ENCODE data around the gene STX19. TPM values are rescaled to one million over a fixed set of nuclear protein-coding genes. Genes with fewer than 3 reads are reported as not detected.
A peak's percentile ranks its signal among the peaks of the same experiment; 100 is the strongest.
"Not testable (repeated sequence)": the region's sequence is repeated elsewhere in the genome, so short reads cannot be mapped to it uniquely, and the experiment has no call there.

Gene STX19
- total RNA-seq, 2 donors from 2014 or later: not detected

DNA sequence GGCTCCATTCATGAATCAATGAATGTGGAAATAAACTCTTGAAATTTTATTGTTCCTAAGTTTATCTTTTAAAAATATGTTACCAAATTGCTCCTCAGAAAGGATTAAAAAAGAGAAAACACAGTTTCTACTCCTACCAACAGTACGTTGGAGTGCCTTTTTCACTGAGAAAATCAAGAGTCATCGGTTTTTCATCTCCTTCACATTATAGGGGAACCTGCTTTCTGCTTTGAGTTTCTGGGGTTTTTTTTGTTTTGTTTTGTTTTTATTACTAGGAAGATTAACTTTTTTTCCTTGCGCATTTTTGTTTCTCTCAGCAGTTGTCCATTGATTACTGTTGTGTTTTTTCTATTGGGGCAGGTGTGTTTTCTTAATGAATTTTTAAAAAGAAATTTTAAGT is 45.0 kb downstream of the STX19 start:
- DNase-seq: no peak
- ATAC-seq: no peak
- H3K27ac Mint-ChIP-seq: peak overlapping the region; percentile 47
- no peak overlapping the region for H3K4me3 Mint-ChIP-seq
- peaks cover 11% of the 10 kb centered on the region for H3K4me1 Mint-ChIP-seq
- no peaks in the 10 kb centered on the region for H3K9me3 ChIP-seq (ENCODE audit: control insufficient read depth, low read length, poor library complexity, severe bottlenecking)
- no peaks in the 10 kb centered on the region for H3K27me3 Mint-ChIP-seq
- H3K36me3 Mint-ChIP-seq (ENCODE audit: low read depth): no peaks in the 10 kb centered on the region

DNA sequence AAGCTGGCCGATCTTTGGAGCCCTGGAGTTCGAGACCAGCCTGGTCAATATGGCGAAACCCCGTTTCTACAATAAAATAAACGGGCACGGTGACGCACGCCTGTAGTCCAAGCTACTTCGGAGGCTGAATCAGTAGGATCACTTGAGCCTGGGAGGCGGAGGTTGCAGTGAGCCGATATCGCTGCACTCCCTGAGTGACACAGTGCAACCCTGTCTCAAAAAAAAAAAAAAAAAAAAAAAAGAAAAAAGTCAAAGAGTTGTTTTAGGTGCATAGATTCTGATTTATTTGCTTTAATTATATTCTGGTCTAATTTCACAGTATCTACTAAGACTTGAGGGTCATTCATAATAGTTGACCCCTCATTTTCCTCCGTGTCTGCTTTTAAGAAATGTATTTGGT is 46.7 kb downstream of the STX19 start:
- no peaks in the 10 kb centered on the region for H3K9me3 ChIP-seq (ENCODE audit: control insufficient read depth, low read length, poor library complexity, severe bottlenecking)
- ATAC-seq: no peak
- no peak overlapping the region for H3K4me3 Mint-ChIP-seq
- peak overlapping the region; percentile 97 for H3K27ac Mint-ChIP-seq
- H3K36me3 Mint-ChIP-seq (ENCODE audit: low read depth): no peaks in the 10 kb centered on the region
- no peak for DNase-seq
- no peaks in the 10 kb centered on the region for H3K27me3 Mint-ChIP-seq
- H3K4me1 Mint-ChIP-seq: peaks cover 11% of the 10 kb centered on the region

DNA sequence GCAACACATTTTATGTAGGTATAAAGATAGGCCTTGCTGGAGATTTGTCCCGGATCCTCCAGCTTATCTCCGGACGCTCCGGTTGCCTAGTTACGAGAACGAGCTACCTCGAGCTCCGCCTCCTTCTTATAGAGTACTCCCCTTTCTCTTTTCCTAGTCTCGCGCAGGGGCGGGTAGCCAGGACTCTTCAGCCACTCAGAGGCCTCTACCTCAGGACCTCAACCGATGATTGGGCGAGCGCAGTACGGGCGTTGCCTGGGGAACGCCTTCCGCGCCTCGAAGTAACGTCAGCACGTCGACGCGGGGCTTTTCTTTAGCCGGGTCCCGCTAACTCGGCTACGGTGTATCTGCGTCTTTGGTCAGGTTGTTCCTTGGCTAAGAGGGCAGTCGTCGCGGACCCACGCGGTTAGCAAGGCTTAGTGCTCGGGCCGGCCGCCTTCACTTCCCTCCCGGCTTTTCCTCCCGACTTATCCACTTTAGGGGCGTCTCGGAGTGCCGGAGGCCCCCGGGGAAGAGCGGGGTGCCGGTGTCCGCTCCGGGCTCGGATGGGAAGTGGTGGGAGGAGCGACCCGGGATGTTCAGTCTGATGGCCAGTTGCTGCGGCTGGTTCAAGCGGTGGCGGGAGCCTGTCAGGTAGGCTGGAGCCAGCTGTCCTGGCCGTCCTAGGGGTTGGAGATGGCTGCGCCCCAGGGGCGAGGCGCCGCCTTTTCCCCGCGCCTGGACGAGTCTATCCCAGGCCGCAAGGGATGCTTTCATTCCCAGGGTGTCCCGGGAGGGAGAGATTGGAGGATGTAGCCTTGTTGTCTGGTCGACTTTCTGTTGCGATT is 48.3 kb downstream of the STX19 start, which contains the start of gene ARL13B:
TSS of gene ARL13B (plus strand) at position 306 of the 827 bp plus-strand sequence. CDS start at position 575, 269 bp downstream.
- DNase-seq: peak; percentile 86 to 91 (median 88)
- H3K9me3 ChIP-seq (ENCODE audit: control insufficient read depth, low read length, poor library complexity, severe bottlenecking): no peaks in the 10 kb centered on the region
- Mint-ChIP-seq H3K4me1 (peaks cover 11% of the 10 kb centered on the region), H3K27ac (peak within 1 kb of the TSS; percentile 97), H3K4me3 (peak within 1 kb of the TSS; percentile 90), H3K27me3 (peaks cover 6% of the 10 kb centered on the region), H3K36me3 (ENCODE audit: low read depth) (no peaks in the 10 kb centered on the region)
- ATAC-seq: peak; percentile 100

DNA sequence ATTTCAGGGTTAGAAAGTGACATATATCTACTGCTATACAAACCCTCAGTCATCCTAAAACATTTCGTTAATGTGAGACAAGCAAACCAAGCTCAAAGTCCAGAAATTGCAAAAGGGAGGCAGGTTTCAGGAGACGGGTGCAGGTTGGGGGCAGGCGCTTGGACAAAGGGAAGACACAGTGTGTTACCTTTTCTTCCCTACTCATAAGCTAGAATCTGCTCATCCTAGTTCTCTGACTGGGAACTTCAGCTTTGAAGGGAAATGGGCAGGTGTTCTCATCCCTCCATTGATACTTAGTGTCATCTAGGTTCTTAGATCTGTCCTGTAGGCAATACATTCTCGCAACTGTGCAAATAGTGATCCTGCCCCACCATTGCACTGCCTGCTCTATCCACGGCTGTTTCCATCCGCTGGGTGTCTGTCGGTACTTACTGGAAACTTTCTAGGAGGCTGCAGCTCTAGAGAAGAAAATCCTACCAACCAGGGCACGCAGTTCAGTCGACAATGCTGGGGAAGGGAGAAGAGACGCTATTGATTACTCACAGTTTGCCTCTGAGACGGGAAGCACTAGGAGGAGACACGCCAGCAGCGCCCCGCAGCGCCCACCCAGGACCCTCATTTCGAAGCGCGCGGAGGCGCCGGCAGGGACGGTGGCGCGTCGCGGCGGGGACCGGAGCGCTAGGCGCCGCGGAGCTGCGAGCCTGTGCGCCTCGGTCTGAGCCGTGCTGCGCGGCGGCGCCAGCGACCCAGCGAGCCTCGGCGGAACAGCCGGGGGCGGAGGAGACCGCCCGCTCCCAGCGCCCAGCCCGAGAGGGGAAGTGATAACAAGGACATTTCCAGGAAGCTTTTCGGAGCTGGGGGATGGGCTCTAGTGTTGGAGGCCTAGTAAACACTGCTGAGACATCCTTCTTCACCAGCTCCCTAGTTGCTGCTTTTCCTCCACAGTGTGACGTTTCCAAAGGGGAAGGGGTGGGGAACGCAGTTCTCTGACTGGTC is 55.0 kb downstream of the STX19 start, which contains the start of gene PROS1:
TSS of gene PROS1 (minus strand) at position 766 of the 996 bp plus-strand sequence. CDS start at position 619, 147 bp downstream.
- peak; percentile 15 to 22 (median 16) for DNase-seq
- ATAC-seq: peak; percentile 91
- H3K9me3 ChIP-seq (ENCODE audit: control insufficient read depth, low read length, poor library complexity, severe bottlenecking): no peaks in the 10 kb centered on the region
- H3K27me3 Mint-ChIP-seq: peaks cover 19% of the 10 kb centered on the region
- H3K4me1 Mint-ChIP-seq: peaks cover 8% of the 10 kb centered on the region
- no peak within 1 kb of the TSS for H3K27ac Mint-ChIP-seq
- peak within 1 kb of the TSS; percentile 88 for H3K4me3 Mint-ChIP-seq
- H3K36me3 Mint-ChIP-seq (ENCODE audit: low read depth): no peaks in the 10 kb centered on the region

DNA sequence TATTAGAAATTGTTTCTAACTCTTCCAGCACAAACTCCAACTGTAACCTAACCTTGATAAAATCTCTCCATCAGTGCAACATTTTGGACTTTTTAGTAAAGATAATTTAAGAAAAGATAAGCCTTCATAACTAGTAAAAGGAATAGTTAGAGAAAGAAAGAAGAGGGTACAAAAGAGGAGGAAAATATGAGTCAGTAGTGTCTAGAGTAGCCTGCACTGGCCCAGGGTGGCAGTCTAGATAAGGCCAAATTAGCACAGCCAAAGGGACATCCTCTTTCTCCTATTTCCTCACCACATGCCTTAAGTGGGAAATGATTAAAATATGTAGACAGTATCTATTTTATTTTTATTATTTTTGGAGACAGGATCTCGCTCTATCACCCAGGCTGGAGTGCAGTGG is 58.4 kb downstream of the STX19 start:
- Mint-ChIP-seq H3K36me3 (ENCODE audit: low read depth) (no peaks in the 10 kb centered on the region), H3K4me3 (no peak overlapping the region)

DNA sequence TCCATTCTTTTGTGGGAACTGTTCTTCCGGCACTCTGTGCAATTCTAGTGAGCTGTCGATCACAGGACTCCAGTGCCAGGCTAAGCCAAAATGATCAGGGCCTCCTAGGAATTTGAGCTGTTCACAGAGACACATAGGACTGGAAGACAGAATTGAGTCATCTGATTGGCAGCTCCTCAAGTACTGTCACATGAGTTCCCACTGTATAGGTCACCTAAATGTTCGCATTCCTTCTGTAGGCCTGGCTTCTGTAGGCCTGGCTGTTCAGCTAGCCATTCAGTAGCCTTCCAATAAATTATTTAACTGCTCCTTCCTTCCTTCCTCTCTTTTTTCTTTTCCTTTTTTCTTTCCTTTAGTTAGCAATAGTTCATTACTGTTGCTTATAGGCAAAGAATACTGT is 59.0 kb downstream of the STX19 start:
- Mint-ChIP-seq H3K27me3 (peaks cover 23% of the 10 kb centered on the region), H3K27ac (no peak overlapping the region), H3K4me3 (no peak overlapping the region), H3K36me3 (ENCODE audit: low read depth) (no peaks in the 10 kb centered on the region), H3K4me1 (peaks cover 8% of the 10 kb centered on the region)
- ATAC-seq (no peak), DNase-seq (no peak)
- no peaks in the 10 kb centered on the region for H3K9me3 ChIP-seq (ENCODE audit: control insufficient read depth, low read length, poor library complexity, severe bottlenecking)

More for the DNA sequence above, 58.4 kb downstream of the STX19 start:
- Mint-ChIP-seq H3K27ac (no peak overlapping the region), H3K4me1 (peaks cover 8% of the 10 kb centered on the region), H3K27me3 (peaks cover 18% of the 10 kb centered on the region)
- ATAC-seq: no peak
- DNase-seq: no peak
- no peaks in the 10 kb centered on the region for H3K9me3 ChIP-seq (ENCODE audit: control insufficient read depth, low read length, poor library complexity, severe bottlenecking)

DNA sequence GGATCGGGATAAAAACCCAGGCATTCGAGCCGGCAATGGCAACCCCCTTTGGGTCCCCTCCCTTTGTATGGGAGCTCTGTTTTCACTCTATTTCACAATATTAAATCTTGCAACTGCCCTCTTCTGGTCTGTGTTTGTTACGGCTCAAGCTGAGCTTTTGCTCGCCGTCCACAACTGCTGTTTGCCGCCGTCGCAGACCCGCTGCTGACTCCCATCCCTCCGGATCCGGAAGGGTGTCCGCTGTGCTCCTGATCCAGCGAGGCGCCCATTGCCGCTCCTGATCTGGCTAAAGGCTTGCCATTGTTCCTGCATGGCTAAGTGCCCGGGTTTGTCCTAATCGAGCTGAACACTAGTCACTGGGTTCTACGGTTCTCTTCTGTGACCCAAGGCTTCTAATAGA is 63.3 kb downstream of the STX19 start:
- peaks cover 18% of the 10 kb centered on the region for H3K27me3 Mint-ChIP-seq
- DNase-seq; H3K4me1 Mint-ChIP-seq; H3K36me3 Mint-ChIP-seq (ENCODE audit: low read depth); H3K4me3 Mint-ChIP-seq; H3K27ac Mint-ChIP-seq; H3K9me3 ChIP-seq (ENCODE audit: control insufficient read depth, low read length, poor library complexity, severe bottlenecking); ATAC-seq: not testable (repeated sequence)

Other genes starting within 250 kb of the STX19 start
- gene PROS1, start 54.7 kb downstream of the STX19 start, total RNA-seq: 1 to 10 TPM in 1 of 2 donors, under 1 TPM in 1; 0.65 to 7.4 TPM
- gene ARL13B, start 48.4 kb downstream of the STX19 start, total RNA-seq: 10 to 100 TPM in 1 of 2 donors, 1 to 10 TPM in 1; 5.9 to 11.0 TPM
- gene DHFR2, start 34.3 kb upstream of the STX19 start, total RNA-seq: 1 to 10 TPM; 2.4 to 2.6 TPM
- gene NSUN3, start 34.5 kb upstream of the STX19 start, total RNA-seq: 10 to 100 TPM; 16.7 to 18.1 TPM